Right forelimb (tissue), 1 donor: Measurements from ENCODE around the gene CNTN4.
"Not testable (repeated sequence)": the region's sequence is repeated elsewhere in the genome, so short reads cannot be mapped to it uniquely, and the experiment has no call there.

Source experiments
- DNase-seq: peaks from one replicate; pipeline ENCODE4 v3.0.0-alpha.2; 2018

Gene CNTN4

GRCh38 chr3:2711081-2711480, 612.4 kb downstream of the CNTN4 start:
- no peak for DNase-seq

- DNase-seq: no peak
These were observed 615.3 kb downstream of the CNTN4 start for GRCh38 chr3:2713923-2714322.

GRCh38 chr3:2714834-2715233, 616.2 kb downstream of the CNTN4 start:
- DNase-seq: no peak

- no peak for DNase-seq
These were observed 628.4 kb downstream of the CNTN4 start for GRCh38 chr3:2727101-2727500.

GRCh38 chr3:2727610-2728318, 629.1 kb downstream of the CNTN4 start:
- DNase-seq: no peak

- no peak for DNase-seq
These were observed 633.2 kb downstream of the CNTN4 start for GRCh38 chr3:2731843-2732242.

- no peak for DNase-seq
These were observed 636.8 kb downstream of the CNTN4 start for GRCh38 chr3:2735392-2735894.

GRCh38 chr3:2741516-2741915, 642.9 kb downstream of the CNTN4 start:
- no peak for DNase-seq

- no peak for DNase-seq
These were observed 666.4 kb downstream of the CNTN4 start for GRCh38 chr3:2765002-2765579.

GRCh38 chr3:2770451-2770850, 671.8 kb downstream of the CNTN4 start:
- no peak for DNase-seq

GRCh38 chr3:2771193-2771592, 672.5 kb downstream of the CNTN4 start:
- no peak for DNase-seq

GRCh38 chr3:2771741-2772140, 673.1 kb downstream of the CNTN4 start:
- DNase-seq: no peak

- no peak for DNase-seq
These were observed 674.1 kb downstream of the CNTN4 start for GRCh38 chr3:2772803-2773202.

GRCh38 chr3:2774481-2775249, 676.0 kb downstream of the CNTN4 start:
- no peak for DNase-seq

GRCh38 chr3:2783261-2783660, 684.6 kb downstream of the CNTN4 start:
- DNase-seq: no peak

- no peak for DNase-seq
These were observed 686.0 kb downstream of the CNTN4 start for GRCh38 chr3:2784627-2785026.

- DNase-seq: no peak
These were observed 691.7 kb downstream of the CNTN4 start for GRCh38 chr3:2790266-2790815.

GRCh38 chr3:2792432-2792831, 693.8 kb downstream of the CNTN4 start:
- DNase-seq: no peak

GRCh38 chr3:2793987-2794386, 695.3 kb downstream of the CNTN4 start:
- no peak for DNase-seq

GRCh38 chr3:2802429-2802828, 703.8 kb downstream of the CNTN4 start:
- DNase-seq: no peak

- no peak for DNase-seq
These were observed 708.8 kb downstream of the CNTN4 start for GRCh38 chr3:2807514-2807913.

- no peak for DNase-seq
These were observed 712.1 kb downstream of the CNTN4 start for GRCh38 chr3:2810723-2811122.

- no peak for DNase-seq
These were observed 720.9 kb downstream of the CNTN4 start for GRCh38 chr3:2819571-2819970.

GRCh38 chr3:2820982-2821381, 722.3 kb downstream of the CNTN4 start:
- DNase-seq: not testable (repeated sequence)
